H1 (cell line): ENCODE results near the gene RIN2. TPM values are rescaled to one million over a fixed set of nuclear protein-coding genes. Genes with fewer than 3 reads are reported as not detected.

ENCODE experiments used
- NRF1 ChIP-seq: IDR thresholded peaks from 2 replicates; pipeline ENCODE4 v1.6.1; 2011; ENCODE audit warnings: mild to moderate bottlenecking, low read depth, low read length, improper control_type of control experiment
- SAP30 ChIP-seq: fragments of 300-600 bp; sonication (generic); IDR thresholded peaks from 2 replicates; pipeline ENCODE4 v1.7.1; 2012; ENCODE audit warnings: low read length, moderate library complexity, mild to moderate bottlenecking, inconsistent platforms; ENCODE audit not compliant: insufficient read depth, insufficient replicate concordance
- SIX5 ChIP-seq: IDR thresholded peaks from 2 replicates; pipeline ENCODE4 v1.6.1; 2011; ENCODE audit warnings: mild to moderate bottlenecking, low read depth, low read length
- polyA plus RNA-seq, 7 experiments: library from polyadenylated mRNA; depleted of rRNA in 3 of 7; stranded (reverse) in 5 of 7; unstranded in 2 of 7; fragments of >200 nt in 5 of 7; fragments of 200-250 nt in 2 of 7; gene quantifications; 1 replicate in 5 of 7; 2 replicates in 1 of 7; 4 replicates in 1 of 7; pipeline versions ENCODE4 v1.2.1 to v1.2.3, GENCODE V29; 2011 to 2013; ENCODE audit warnings: missing spikeins in 2 of 7, mixed read lengths in 2 of 7
- total RNA-seq: library from RNA; stranded (reverse); fragmentation: NEBNext Ultra II Directional; extraction: Animal tissue kit (Norgen Biotek cat#: 25700); gene quantifications from 2 replicates; pipeline ENCODE4 v1.2.1, GENCODE V29; 2021

RIN2 gene
- total and polyA plus RNA-seq, 2 of the 8 experiments (the other 6 are each of a cell fraction or from before 2014, with no cell fraction given), result 0.20 to 1.3 TPM

- TF ChIP-seq SAP30 (no peak), SIX5 (no peak), NRF1 (no peak)
- TF ChIP-seq, all 59 proteins: peak for 0
Observed at GRCh38 chr20:19738951-19739350, 19.1 kb upstream of the RIN2 start (continued).
